IPS DF 6.9 (cell line): Measurements from ENCODE around the gene LRSAM1.

Experiments used
- DNase-seq: peaks from one replicate; pipeline ENCODE4 v3.0.0-alpha.2; 2013; ENCODE audit warnings: low read depth, low spot score
- H3K27ac ChIP-seq: one replicate; pipeline ENCODE4 v1.5.1; 2013; ENCODE audit warnings: low read length, control low read depth
- H3K27me3 ChIP-seq: 2 replicates; pipeline ENCODE4 v1.6.1; 2013; ENCODE audit warnings: mild to moderate bottlenecking, low read length; ENCODE audit not compliant: control insufficient read depth, insufficient read depth
- H3K36me3 ChIP-seq: 2 replicates; pipeline ENCODE4 v1.6.1; 2013; ENCODE audit warnings: low read length; ENCODE audit not compliant: control insufficient read depth, insufficient read depth
- H3K4me1 ChIP-seq: 2 replicates; pipeline ENCODE4 v1.6.1; 2013; ENCODE audit warnings: low read length; ENCODE audit not compliant: control insufficient read depth, insufficient read depth
- H3K4me3 ChIP-seq: 2 replicates; pipeline ENCODE4 v1.5.1; 2013; ENCODE audit warnings: mild to moderate bottlenecking, low read length
- H3K9me3 ChIP-seq: 2 replicates; pipeline ENCODE4 v1.6.1; 2013; ENCODE audit warnings: low read length, inconsistent platforms; ENCODE audit not compliant: control insufficient read depth, insufficient read depth
- WGBS: extraction: QIAGEN DNeasy Blood & Tissue Kit; methylation state at CpG from one replicate; pipeline ENCODE4 v1.1.7; 2013; ENCODE audit warnings: mixed read lengths, missing lambda C conversion rate; ENCODE audit not compliant: insufficient read length, insufficient coverage; 5-methylcytosine and 5-hydroxymethylcytosine counted together

Gene LRSAM1

GRCh38 chr9:127526655-127527559 is 75.6 kb downstream of the LRSAM1 start:
- WGBS = no CpG with 5 or more reads among the region's 30 CpGs
- Histone ChIP-seq H3K36me3 (peaks cover 11% of the 10 kb centered on the region), H3K27ac (no peak overlapping the region), H3K9me3 (no peaks in the 10 kb centered on the region; the same call in 1 of the 2 replicates), H3K4me1 (peaks cover 5% of the 10 kb centered on the region; the same call in 1 of the 2 replicates), H3K4me3 (no peak overlapping the region), H3K27me3 (no peaks in the 10 kb centered on the region)
- no peak for DNase-seq

GRCh38 chr9:127527560-127528268 is 76.4 kb downstream of the LRSAM1 start:
- H3K9me3 ChIP-seq = no peaks in the 10 kb centered on the region; the same call in 1 of the 2 replicates
- no CpG with 5 or more reads among the region's 17 CpGs for WGBS
- no peaks in the 10 kb centered on the region for H3K27me3 ChIP-seq
- peaks cover 6% of the 10 kb centered on the region; the same call in 1 of the 2 replicates for H3K4me1 ChIP-seq
- no peak for DNase-seq
- peaks cover 11% of the 10 kb centered on the region for H3K36me3 ChIP-seq
- H3K4me3 ChIP-seq = no peak overlapping the region
- H3K27ac ChIP-seq = no peak overlapping the region

- WGBS = no CpG with 5 or more reads among the region's 15 CpGs
- Histone ChIP-seq H3K27me3 (no peaks in the 10 kb centered on the region), H3K4me1 (peaks cover 6% of the 10 kb centered on the region; the same call in 1 of the 2 replicates), H3K9me3 (no peaks in the 10 kb centered on the region; the same call in 1 of the 2 replicates), H3K4me3 (no peak overlapping the region), H3K36me3 (peaks cover 8% of the 10 kb centered on the region), H3K27ac (no peak overlapping the region)
- no peak for DNase-seq
Measured at GRCh38 chr9:127528422-127529251, 77.3 kb downstream of the LRSAM1 start.

- Histone ChIP-seq H3K4me1 (peaks cover 6% of the 10 kb centered on the region; the same call in 1 of the 2 replicates), H3K4me3 (no peak overlapping the region), H3K36me3 (peaks cover 5% of the 10 kb centered on the region; the same call in 1 of the 2 replicates), H3K9me3 (no peaks in the 10 kb centered on the region; the same call in 1 of the 2 replicates), H3K27me3 (no peaks in the 10 kb centered on the region), H3K27ac (no peak overlapping the region)
- DNase-seq = no peak
- WGBS = no CpG with 5 or more reads among the region's 4 CpGs
Measured at GRCh38 chr9:127529671-127530070, 78.4 kb downstream of the LRSAM1 start.

GRCh38 chr9:127530206-127530941 is 79.1 kb downstream of the LRSAM1 start:
- DNase-seq = no peak
- Histone ChIP-seq H3K9me3 (no peaks in the 10 kb centered on the region; the same call in 1 of the 2 replicates), H3K36me3 (no peaks in the 10 kb centered on the region), H3K27ac (no peak overlapping the region), H3K4me1 (peaks cover 6% of the 10 kb centered on the region; the same call in 1 of the 2 replicates), H3K27me3 (no peaks in the 10 kb centered on the region), H3K4me3 (no peak overlapping the region)
- WGBS = no CpG with 5 or more reads among the region's 14 CpGs

- Histone ChIP-seq H3K27me3 (no peaks in the 10 kb centered on the region), H3K36me3 (no peaks in the 10 kb centered on the region), H3K4me1 (peaks cover 9% of the 10 kb centered on the region; the same call in 1 of the 2 replicates), H3K4me3 (no peak overlapping the region), H3K9me3 (no peaks in the 10 kb centered on the region), H3K27ac (no peak overlapping the region)
- DNase-seq = no peak
- no CpG with 5 or more reads among the region's 13 CpGs for WGBS
Measured at GRCh38 chr9:127531676-127532075, 80.4 kb downstream of the LRSAM1 start.

- no peak overlapping the region for H3K4me3 ChIP-seq
- no peaks in the 10 kb centered on the region for H3K27me3 ChIP-seq
- H3K27ac ChIP-seq = no peak overlapping the region
- DNase-seq = no peak
- H3K9me3 ChIP-seq = no peaks in the 10 kb centered on the region
- no peaks in the 10 kb centered on the region; the same call in 1 of the 2 replicates for H3K36me3 ChIP-seq
- peaks cover 11% of the 10 kb centered on the region for H3K4me1 ChIP-seq
- WGBS = no CpG with 5 or more reads among the region's 4 CpGs
Measured at GRCh38 chr9:127534250-127534906, 83.1 kb downstream of the LRSAM1 start.

- Histone ChIP-seq H3K9me3 (no peaks in the 10 kb centered on the region), H3K4me3 (no peak overlapping the region), H3K27ac (no peak overlapping the region), H3K4me1 (peaks cover 11% of the 10 kb centered on the region), H3K27me3 (no peaks in the 10 kb centered on the region), H3K36me3 (no peaks in the 10 kb centered on the region; the same call in 1 of the 2 replicates)
- DNase-seq = no peak
- no CpG with 5 or more reads among the region's 12 CpGs for WGBS
Measured at GRCh38 chr9:127534931-127535330, 83.6 kb downstream of the LRSAM1 start.

- peaks cover 11% of the 10 kb centered on the region for H3K4me1 ChIP-seq
- no peak overlapping the region for H3K4me3 ChIP-seq
- H3K36me3 ChIP-seq = no peaks in the 10 kb centered on the region; the same call in 1 of the 2 replicates
- DNase-seq = no peak
- H3K9me3 ChIP-seq = no peaks in the 10 kb centered on the region
- H3K27ac ChIP-seq = no peak overlapping the region
- no peaks in the 10 kb centered on the region for H3K27me3 ChIP-seq
- whole genome bisulfite sequencing = no CpG with 5 or more reads among the region's 6 CpGs
Measured at GRCh38 chr9:127535396-127535795, 84.1 kb downstream of the LRSAM1 start.
